Retinal pigment epithelial cell (primary cell): ENCODE results near the gene PLCD1.

Experiments used
- DNase-seq: peaks from one replicate; pipeline ENCODE4 v3.0.0-alpha.2; 2010; ENCODE audit warnings: low read depth
- H3K4me3 ChIP-seq: 2 replicates; pipeline ENCODE4 v1.5.1; 2011; ENCODE audit warnings: mild to moderate bottlenecking, low read length, control low read depth, moderate library complexity
- CTCF ChIP-seq: conservative IDR thresholded peaks from 2 replicates; pipeline ENCODE4 v1.5.1; 2011; ENCODE audit warnings: low read depth, low read length, control low read depth, inconsistent platforms

PLCD1 gene

GRCh38 chr3:38001456-38002081 lies 27.9 kb downstream of the PLCD1 start:
- TF ChIP-seq CTCF: peak; percentile 36
- no peak overlapping the region for H3K4me3 ChIP-seq
- DNase-seq: no peak

GRCh38 chr3:38000965-38001455 lies 28.4 kb downstream of the PLCD1 start:
- no peak overlapping the region for H3K4me3 ChIP-seq
- no peak for DNase-seq
- no peak for TF ChIP-seq CTCF

GRCh38 chr3:38000242-38000916 lies 29.1 kb downstream of the PLCD1 start:
- DNase-seq: no peak
- H3K4me3 ChIP-seq: no peak overlapping the region
- TF ChIP-seq CTCF: no peak

- no peak overlapping the region for H3K4me3 ChIP-seq
- no peak for DNase-seq
- no peak for TF ChIP-seq CTCF
These were observed 29.6 kb downstream of the PLCD1 start for GRCh38 chr3:37999836-38000235.

- no peak for TF ChIP-seq CTCF
- DNase-seq: no peak
- H3K4me3 ChIP-seq: no peak overlapping the region
These were observed 31.6 kb downstream of the PLCD1 start for GRCh38 chr3:37997791-37998370.

GRCh38 chr3:37997342-37997741 lies 32.1 kb downstream of the PLCD1 start:
- TF ChIP-seq CTCF: no peak
- no peak for DNase-seq
- no peak overlapping the region for H3K4me3 ChIP-seq
